SK-N-SH (cell line): ENCODE measurements around the gene CTPS1. TPM values are rescaled to one million over a fixed set of nuclear protein-coding genes. Genes with fewer than 3 reads are reported as not detected.

Source experiments
- CTCF ChIA-PET: fragments of 300-600, 350-600 bp; formaldehyde crosslinking; extraction: SDS; loops from one replicate; lab custom pipeline; 2021; lab: Yijun Ruan, JAX
- POLR2A ChIA-PET: fragments of 350-600 bp; sonication (Branson Sonifier 250); formaldehyde crosslinking; extraction: SDS; loops from one replicate; lab custom pipeline; 2020; ENCODE audit warnings: antibody characterized with exemption, inconsistent platforms; lab: Yijun Ruan, JAX
- DNase-seq: peaks from one replicate; pipeline ENCODE4 v3.0.0; 2012
- H2AFZ ChIP-seq: fragments of 200-600 bp; sonication (generic); 2 replicates; pipeline ENCODE4 v1.8.1; 2016; ENCODE audit warnings: antibody characterized with exemption, mild to moderate bottlenecking, low read depth
- H3F3A ChIP-seq: fragments of 200-600 bp; sonication (generic); replicated peaks from 2 replicates; pipeline ENCODE3; 2016; ENCODE audit warnings: antibody characterized with exemption, mild to moderate bottlenecking; ENCODE audit not compliant: insufficient read depth
- H3K27ac ChIP-seq, 2 experiments: fragments of 200-500 bp in 1 of 2; fragments of 200-600 bp in 1 of 2; sonication (Bioruptor generic) in 1 of 2; sonication (generic), shearing (Covaris generic) in 1 of 2; 2 replicates each; pipeline versions ENCODE4 v1.5.1 to v1.6.1; 2014 to 2016; ENCODE audit warnings: low read depth in 2 of 2, inconsistent platforms in 1 of 2, low read length in 1 of 2, mild to moderate bottlenecking in 1 of 2, mixed read lengths in 1 of 2
- H3K27me3 ChIP-seq: fragments of 200-600 bp; sonication (generic), shearing (Covaris generic); 2 replicates; pipeline ENCODE4 v1.6.1; 2016; ENCODE audit warnings: mixed run types; ENCODE audit not compliant: insufficient read depth
- H3K36me3 ChIP-seq, 2 experiments: fragments of 200-500 bp in 1 of 2; fragments of 200-600 bp in 1 of 2; sonication (Bioruptor generic) in 1 of 2; sonication (generic) in 1 of 2; replicated peaks in 1 of 2; 2 replicates each; pipeline versions ENCODE3 to v1.5.1; 2014 to 2016; ENCODE audit warnings: low read length in 1 of 2, mild to moderate bottlenecking in 1 of 2; ENCODE audit not compliant: insufficient read depth in 2 of 2, control insufficient read depth in 1 of 2
- H3K4me1 ChIP-seq, 2 experiments: fragments of 200-500 bp in 1 of 2; fragments of 200-600 bp in 1 of 2; sonication (Bioruptor generic) in 1 of 2; sonication (generic), shearing (Covaris generic) in 1 of 2; 2 replicates each; pipeline versions ENCODE4 v1.5.1 to v1.6.1; 2014 to 2016; ENCODE audit warnings: low read depth in 1 of 2, low read length in 1 of 2, mixed run types in 1 of 2; ENCODE audit not compliant: insufficient read depth in 2 of 2, control insufficient read depth in 1 of 2
- H3K4me2 ChIP-seq: fragments of 200-600 bp; sonication (generic), shearing (Covaris generic); 2 replicates; pipeline ENCODE4 v1.6.1; 2017; ENCODE audit warnings: mixed run types
- H3K4me3 ChIP-seq, 2 experiments: fragments of 200-500 bp in 1 of 2; fragments of 200-600 bp in 1 of 2; sonication (Bioruptor generic) in 1 of 2; sonication (generic), shearing (Covaris generic) in 1 of 2; 2 replicates each; pipeline versions ENCODE4 v1.5.1 to v1.8.1; 2014 to 2016; ENCODE audit warnings: low read depth in 2 of 2, inconsistent platforms in 1 of 2, low read length in 1 of 2, mild to moderate bottlenecking in 1 of 2, mixed read lengths in 1 of 2, moderate library complexity in 1 of 2
- H3K79me2 ChIP-seq: fragments of 200-600 bp; sonication (generic); 2 replicates; pipeline ENCODE4 v1.8.1; 2017; ENCODE audit warnings: mild to moderate bottlenecking; ENCODE audit not compliant: insufficient read depth
- H3K9ac ChIP-seq: fragments of 200-600 bp; sonication (generic); 2 replicates; pipeline ENCODE4 v1.6.1; 2017; ENCODE audit warnings: mixed run types
- H3K9me2 ChIP-seq: fragments of 200-600 bp; sonication (generic); 2 replicates; pipeline ENCODE4 v1.6.1; 2017; ENCODE audit warnings: mixed run types
- H3K9me3 ChIP-seq: fragments of 200-600 bp; sonication (generic); 2 replicates; pipeline ENCODE4 v1.6.1; 2017; ENCODE audit warnings: mixed run types, mild to moderate bottlenecking, moderate library complexity
- H4K20me1 ChIP-seq: fragments of 200-600 bp; sonication (generic); 2 replicates; pipeline ENCODE4 v1.6.1; 2017; ENCODE audit warnings: mild to moderate bottlenecking, mixed run types; ENCODE audit not compliant: insufficient read depth
- CHD2 ChIP-seq: fragments of 150-350 bp; IDR thresholded peaks from 2 replicates; pipeline ENCODE4 v1.6.1; 2018; ENCODE audit warnings: low read length; ENCODE audit not compliant: partially characterized antibody
- EP300 ChIP-seq, 2 experiments: IDR thresholded peaks; 2 replicates each; pipeline versions ENCODE4 v1.4.0 to v1.6.1; 2012; ENCODE audit warnings: borderline replicate concordance in 1 of 2, low read depth in 1 of 2, low read length in 1 of 2
- FOSL2 ChIP-seq: IDR thresholded peaks from 2 replicates; pipeline ENCODE4 v1.4.0; 2012; ENCODE audit warnings: low read depth, mild to moderate bottlenecking, moderate library complexity, borderline replicate concordance
- FOXM1 ChIP-seq: IDR thresholded peaks from 2 replicates; pipeline ENCODE4 v1.4.0; 2012; ENCODE audit warnings: low read depth, mild to moderate bottlenecking
- GABPA ChIP-seq: IDR thresholded peaks from 2 replicates; pipeline ENCODE4 v1.4.0; 2012; ENCODE audit warnings: low read depth, mild to moderate bottlenecking
- JUND ChIP-seq: IDR thresholded peaks from 2 replicates; pipeline ENCODE4 v1.4.0; 2012
- MEF2A ChIP-seq: IDR thresholded peaks from 2 replicates; pipeline ENCODE4 v1.4.0; 2012; ENCODE audit warnings: low read depth, borderline replicate concordance
- MXI1 ChIP-seq: IDR thresholded peaks from 2 replicates; pipeline ENCODE4 v1.6.1; 2012; ENCODE audit warnings: mild to moderate bottlenecking, low read depth, low read length, improper control_type of control experiment
- NRF1 ChIP-seq: IDR thresholded peaks from 2 replicates; pipeline ENCODE4 v1.6.1; 2012; ENCODE audit warnings: low read depth, mild to moderate bottlenecking, low read length
- RAD21 ChIP-seq: IDR thresholded peaks from 2 replicates; pipeline ENCODE4 v1.6.1; 2012; ENCODE audit warnings: mild to moderate bottlenecking, low read length
- RCOR1 ChIP-seq: fragments of 150-350 bp; IDR thresholded peaks from 2 replicates; pipeline ENCODE4 v1.6.1; 2017; ENCODE audit warnings: antibody characterized with exemption, low read length
- RFX5 ChIP-seq: IDR thresholded peaks from 2 replicates; pipeline ENCODE4 v1.6.1; 2012; ENCODE audit warnings: mild to moderate bottlenecking, improper control_type of control experiment, low read length
- SIN3A ChIP-seq: IDR thresholded peaks from 2 replicates; pipeline ENCODE4 v1.6.1; 2012; ENCODE audit warnings: low read depth, mild to moderate bottlenecking, low read length, moderate library complexity, borderline replicate concordance
- SMC3 ChIP-seq: IDR thresholded peaks from 2 replicates; pipeline ENCODE4 v1.6.1; 2012; ENCODE audit warnings: low read depth, low read length, improper control_type of control experiment
- TAF1 ChIP-seq: IDR thresholded peaks from 2 replicates; pipeline ENCODE4 v1.6.1; 2012; ENCODE audit warnings: low read depth, mild to moderate bottlenecking, low read length, moderate library complexity, borderline replicate concordance
- TEAD4 ChIP-seq: IDR thresholded peaks from 2 replicates; pipeline ENCODE4 v1.4.0; 2012; ENCODE audit warnings: mild to moderate bottlenecking, borderline replicate concordance; ENCODE audit not compliant: insufficient read depth
- USF2 ChIP-seq: fragments of 150-350 bp; IDR thresholded peaks from 2 replicates; pipeline ENCODE4 v1.6.1; 2017; ENCODE audit warnings: antibody characterized with exemption, low read length, low read depth, borderline replicate concordance
- YY1 ChIP-seq: IDR thresholded peaks from 2 replicates; pipeline ENCODE4 v1.4.0; 2012; ENCODE audit warnings: low read depth, mild to moderate bottlenecking
- WGBS: methylation state at CpG from one replicate; pipeline ENCODE4 v1.1.6; 2017; ENCODE audit warnings: low lambda C conversion rate; 5-methylcytosine and 5-hydroxymethylcytosine counted together
- polyA plus RNA-seq, 3 experiments: library from polyadenylated mRNA; depleted of rRNA; stranded (reverse); fragments of >200 nt; gene quantifications; 2 replicates each; pipeline ENCODE4 v1.2.3, GENCODE V29; 2012
- TF ChIP-seq, protein P1 (sequence below): IDR thresholded peaks from 2 replicates; pipeline ENCODE4; 2012
- TF ChIP-seq, protein P2 (sequence below): IDR thresholded peaks from 2 replicates; pipeline ENCODE4 v1.4.0; 2012; ENCODE audit warnings: low read depth, borderline replicate concordance
- TF ChIP-seq, protein P3 (sequence below): fragments of 200-600 bp; sonication (generic); IDR thresholded peaks from 2 replicates; pipeline ENCODE4 v1.6.1; 2017; ENCODE audit warnings: antibody characterized with exemption, mild to moderate bottlenecking, moderate library complexity

CTPS1 gene
- polyA plus RNA-seq, 1 of the 3 experiments (the other 2 are of a cell fraction) = 34.5 TPM

GRCh38 chr1:40997096-40997495, 17.6 kb downstream of the CTPS1 start:
- Histone ChIP-seq H3F3A (peaks cover 33% of the 10 kb centered on the region), H3K9ac (no peak overlapping the region), H3K4me2 (no peak overlapping the region), H3K27me3 (no peaks in the 10 kb centered on the region), H3K79me2 (peaks cover 70% of the 10 kb centered on the region), H3K36me3 (peaks cover 63 to 68% of the 10 kb centered on the region in 2 experiments), H3K27ac (no peak overlapping the region), H2AFZ (no peak overlapping the region), H3K4me1 (peaks cover 0 to under 1% of the 10 kb centered on the region in 2 experiments; a peak in 1 of 4 replicates), H3K9me2 (no peaks in the 10 kb centered on the region), H3K4me3 (no peak overlapping the region), H4K20me1 (peaks cover 14% of the 10 kb centered on the region; the same call in 1 of the 2 replicates), H3K9me3 (no peaks in the 10 kb centered on the region)
- no peak for TF ChIP-seq JUND
- no peak for TF ChIP-seq SMC3
- TF ChIP-seq, protein P1, sequence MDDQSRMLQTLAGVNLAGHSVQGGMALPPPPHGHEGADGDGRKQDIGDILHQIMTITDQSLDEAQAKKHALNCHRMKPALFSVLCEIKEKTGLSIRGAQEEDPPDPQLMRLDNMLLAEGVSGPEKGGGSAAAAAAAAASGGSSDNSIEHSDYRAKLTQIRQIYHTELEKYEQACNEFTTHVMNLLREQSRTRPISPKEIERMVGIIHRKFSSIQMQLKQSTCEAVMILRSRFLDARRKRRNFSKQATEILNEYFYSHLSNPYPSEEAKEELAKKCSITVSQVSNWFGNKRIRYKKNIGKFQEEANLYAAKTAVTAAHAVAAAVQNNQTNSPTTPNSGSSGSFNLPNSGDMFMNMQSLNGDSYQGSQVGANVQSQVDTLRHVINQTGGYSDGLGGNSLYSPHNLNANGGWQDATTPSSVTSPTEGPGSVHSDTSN = no peak
- no peak for TF ChIP-seq TAF1
- 90% methylated on average over 8 of the region's 8 CpGs for WGBS
- ChIA-PET POLR2A (no interaction called here), CTCF (interaction anchor here (1.0 to 1.5 kb wide), 3 partner anchors 13 to 49 kb away, joined by 3 to 4 read pairs (median 3); no protein-coding TSS in a partner anchor)
- DNase-seq = no peak

- Histone ChIP-seq H3K36me3 (peaks cover 52 to 69% of the 10 kb centered on the region in 2 experiments), H3K9me3 (no peaks in the 10 kb centered on the region), H2AFZ (no peak overlapping the region), H4K20me1 (peaks cover 22% of the 10 kb centered on the region), H3K27ac (no peak overlapping the region), H3K9ac (no peak overlapping the region), H3K4me1 (peaks cover 6 to 14% of the 10 kb centered on the region in 2 experiments), H3K4me3 (no peak overlapping the region), H3K9me2 (no peaks in the 10 kb centered on the region), H3K4me2 (no peak overlapping the region)
- 95% methylated on average over 4 of the region's 4 CpGs for WGBS
- ChIA-PET CTCF (no interaction called here), POLR2A (no interaction called here)
- DNase-seq = no peak
- TF ChIP-seq SIN3A (no peak), RFX5 (no peak), EP300 (IDR thresholded peaks at IDR 0.05; ENCODE audit: borderline replicate concordance in 1 of 2, low read depth in 1 of 2, low read length in 1 of 2) (no peak), NRF1 (no peak), RCOR1 (no peak), USF2 (no peak), TEAD4 (no peak), RAD21 (no peak), MEF2A (no peak), GABPA (no peak), CHD2 (no peak), FOXM1 (no peak), TAF1 (no peak), YY1 (no peak), FOSL2 (no peak), MXI1 (no peak)
- TF ChIP-seq, protein P1 = no peak
- TF ChIP-seq, protein P2, sequence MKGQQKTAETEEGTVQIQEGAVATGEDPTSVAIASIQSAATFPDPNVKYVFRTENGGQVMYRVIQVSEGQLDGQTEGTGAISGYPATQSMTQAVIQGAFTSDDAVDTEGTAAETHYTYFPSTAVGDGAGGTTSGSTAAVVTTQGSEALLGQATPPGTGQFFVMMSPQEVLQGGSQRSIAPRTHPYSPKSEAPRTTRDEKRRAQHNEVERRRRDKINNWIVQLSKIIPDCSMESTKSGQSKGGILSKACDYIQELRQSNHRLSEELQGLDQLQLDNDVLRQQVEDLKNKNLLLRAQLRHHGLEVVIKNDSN = no peak
- TF ChIP-seq, protein P3, sequence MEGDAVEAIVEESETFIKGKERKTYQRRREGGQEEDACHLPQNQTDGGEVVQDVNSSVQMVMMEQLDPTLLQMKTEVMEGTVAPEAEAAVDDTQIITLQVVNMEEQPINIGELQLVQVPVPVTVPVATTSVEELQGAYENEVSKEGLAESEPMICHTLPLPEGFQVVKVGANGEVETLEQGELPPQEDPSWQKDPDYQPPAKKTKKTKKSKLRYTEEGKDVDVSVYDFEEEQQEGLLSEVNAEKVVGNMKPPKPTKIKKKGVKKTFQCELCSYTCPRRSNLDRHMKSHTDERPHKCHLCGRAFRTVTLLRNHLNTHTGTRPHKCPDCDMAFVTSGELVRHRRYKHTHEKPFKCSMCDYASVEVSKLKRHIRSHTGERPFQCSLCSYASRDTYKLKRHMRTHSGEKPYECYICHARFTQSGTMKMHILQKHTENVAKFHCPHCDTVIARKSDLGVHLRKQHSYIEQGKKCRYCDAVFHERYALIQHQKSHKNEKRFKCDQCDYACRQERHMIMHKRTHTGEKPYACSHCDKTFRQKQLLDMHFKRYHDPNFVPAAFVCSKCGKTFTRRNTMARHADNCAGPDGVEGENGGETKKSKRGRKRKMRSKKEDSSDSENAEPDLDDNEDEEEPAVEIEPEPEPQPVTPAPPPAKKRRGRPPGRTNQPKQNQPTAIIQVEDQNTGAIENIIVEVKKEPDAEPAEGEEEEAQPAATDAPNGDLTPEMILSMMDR = no peak
- TF ChIP-seq, all 33 proteins: peak for 0
- Histone ChIP-seq H3F3A (peaks cover 46% of the 10 kb centered on the region), H3K79me2 (peaks cover 59% of the 10 kb centered on the region), H3K27me3 (no peaks in the 10 kb centered on the region)
Observed at GRCh38 chr1:40998668-40999067, 19.2 kb downstream of the CTPS1 start.
